ENCODE measurements around the gene ALKBH4. TPM values are rescaled to one million over a fixed set of nuclear protein-coding genes. Genes with fewer than 3 reads are reported as not detected.

The ALKBH4 gene
- total RNA-seq, 2 experiments from 2014 or later = 2.9 to 3.5 TPM

DNA sequence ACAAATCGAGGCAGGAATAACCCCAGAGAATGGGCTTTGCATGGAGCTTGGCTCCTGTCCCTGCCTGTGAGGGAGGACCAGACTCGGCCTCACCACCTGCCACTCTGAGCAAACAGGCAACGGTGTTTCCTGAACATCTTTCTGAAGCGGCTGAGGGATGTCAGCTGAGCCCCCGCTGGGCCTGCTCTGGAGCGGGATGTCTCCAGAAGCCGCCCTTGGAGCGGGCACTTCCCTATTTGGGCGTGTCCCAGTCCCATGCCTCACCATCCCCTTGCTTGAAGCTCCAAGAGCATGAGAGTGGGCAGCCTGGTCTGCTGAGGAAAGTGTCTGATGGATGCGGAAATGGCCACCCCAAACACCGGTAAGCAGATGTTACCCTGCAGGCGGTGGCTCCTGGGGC lies 10.2 kb downstream of the ALKBH4 start:
- intact Hi-C loops (cut with DNase I, micrococcal nuclease) = no loop called here
- Mint-ChIP-seq H3K27ac (no peak overlapping the region), H3K4me3 (no peak overlapping the region), H3K36me3 (ENCODE audit: low read depth) (peaks cover 20% of the 10 kb centered on the region), H3K9me3 (no peaks in the 10 kb centered on the region), H3K27me3 (no peaks in the 10 kb centered on the region), H3K4me1 (ENCODE audit: low read depth) (peaks cover 4% of the 10 kb centered on the region)
- H3K36me3 ChIP-seq (ENCODE audit: insufficient read depth, low read length) = peaks cover 32% of the 10 kb centered on the region
- ChIA-PET CTCF (no interaction called here), POLR2A (interaction anchor here (0.9 to 1.5 kb wide), 2 partner anchors 29 to 59 kb away, joined by 3 read pairs; no protein-coding TSS in a partner anchor)
- H3K27ac ChIP-seq (ENCODE audit: low read depth in 1 of 2, low read length in 2 of 2) = no peak overlapping the region
- TF ChIP-seq CTCF (IDR thresholded peaks at IDR 0.05) = no peak
- H3K4me3 ChIP-seq (ENCODE audit: low read length) = no peak overlapping the region
- DNase-seq = no peak
- no peaks in the 10 kb centered on the region for H3K27me3 ChIP-seq (ENCODE audit: control insufficient read depth in 1 of 2, insufficient read depth in 2 of 2, low read length in 2 of 2)
- H3K4me1 ChIP-seq (ENCODE audit: insufficient read depth, low read length) = peaks cover 5% of the 10 kb centered on the region
- no peaks in the 10 kb centered on the region for H3K9me3 ChIP-seq (ENCODE audit: control insufficient read depth in 1 of 2, insufficient read depth in 1 of 2, low read length in 2 of 2)
- no peak for ATAC-seq (ENCODE audit: poor library complexity)

DNA sequence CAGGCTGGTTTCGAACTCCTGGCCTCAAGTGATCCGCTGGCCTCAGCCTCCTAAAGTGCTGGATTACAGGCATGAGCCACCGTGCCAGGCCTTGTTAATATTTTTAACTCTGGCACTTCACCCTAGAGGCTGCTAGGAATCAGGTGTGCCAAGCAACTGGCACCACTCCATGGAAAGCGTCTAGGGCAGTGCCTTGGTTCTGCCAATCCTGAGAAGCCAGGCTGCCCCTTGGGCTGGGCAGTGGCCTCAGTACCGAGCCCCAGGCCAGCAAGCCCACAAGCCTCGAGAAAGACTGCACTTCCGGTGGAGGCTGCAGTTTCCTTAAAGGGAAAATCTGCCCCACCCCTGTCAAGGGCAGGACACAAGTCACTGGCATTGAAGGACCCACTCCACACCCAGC lies 11.3 kb downstream of the ALKBH4 start:
- no peak for ATAC-seq (ENCODE audit: poor library complexity)

GRCh38 chr7:102452451-102452850 lies 12.2 kb downstream of the ALKBH4 start:
- H3K36me3 Mint-ChIP-seq (ENCODE audit: low read depth) = peaks cover 10% of the 10 kb centered on the region
- DNase-seq (no peak), ATAC-seq (ENCODE audit: poor library complexity) (no peak)
- H3K4me1 Mint-ChIP-seq (ENCODE audit: low read depth) = peaks cover 4% of the 10 kb centered on the region
- H3K36me3 ChIP-seq (ENCODE audit: insufficient read depth, low read length) = peaks cover 24% of the 10 kb centered on the region
- peaks cover 5% of the 10 kb centered on the region for H3K4me1 ChIP-seq (ENCODE audit: insufficient read depth, low read length)
- ChIA-PET POLR2A (no interaction called here), CTCF (interaction anchor here (0.6 to 6.3 kb wide), 2 partner anchors 13 to 39 kb away, joined by 4 to 43 read pairs; no protein-coding TSS in a partner anchor)
- H3K27me3 Mint-ChIP-seq = no peaks in the 10 kb centered on the region
- H3K9me3 Mint-ChIP-seq = no peaks in the 10 kb centered on the region
- intact Hi-C loops (cut with DNase I, micrococcal nuclease) = no loop called here
- no peak overlapping the region for H3K4me3 ChIP-seq (ENCODE audit: low read length)
- no peak overlapping the region for H3K27ac ChIP-seq (ENCODE audit: low read depth in 1 of 2, low read length in 2 of 2)
- no peaks in the 10 kb centered on the region for H3K9me3 ChIP-seq (ENCODE audit: control insufficient read depth in 1 of 2, insufficient read depth in 1 of 2, low read length in 2 of 2)
- no peak for TF ChIP-seq CTCF (IDR thresholded peaks at IDR 0.05)
- H3K27me3 ChIP-seq (ENCODE audit: control insufficient read depth in 1 of 2, insufficient read depth in 2 of 2, low read length in 2 of 2) = no peaks in the 10 kb centered on the region
- no peak overlapping the region for H3K27ac Mint-ChIP-seq
- no peak overlapping the region for H3K4me3 Mint-ChIP-seq

More for the DNA sequence above, 11.3 kb downstream of the ALKBH4 start:
- no peaks in the 10 kb centered on the region for H3K27me3 Mint-ChIP-seq
- no peak for TF ChIP-seq CTCF (IDR thresholded peaks at IDR 0.05)
- no peak overlapping the region for H3K27ac Mint-ChIP-seq
- Histone ChIP-seq H3K27ac (ENCODE audit: low read depth in 1 of 2, low read length in 2 of 2) (no peak overlapping the region), H3K4me3 (ENCODE audit: low read length) (no peak overlapping the region), H3K9me3 (ENCODE audit: control insufficient read depth in 1 of 2, insufficient read depth in 1 of 2, low read length in 2 of 2) (no peaks in the 10 kb centered on the region), H3K4me1 (ENCODE audit: insufficient read depth, low read length) (peaks cover 5% of the 10 kb centered on the region), H3K36me3 (ENCODE audit: insufficient read depth, low read length) (peaks cover 24% of the 10 kb centered on the region), H3K27me3 (ENCODE audit: control insufficient read depth in 1 of 2, insufficient read depth in 2 of 2, low read length in 2 of 2) (no peaks in the 10 kb centered on the region)
- POLR2A ChIA-PET = no interaction called here
- intact Hi-C loops (cut with DNase I, micrococcal nuclease) = no loop called here
- H3K9me3 Mint-ChIP-seq = no peaks in the 10 kb centered on the region
- peaks cover 16% of the 10 kb centered on the region for H3K36me3 Mint-ChIP-seq (ENCODE audit: low read depth)
- peaks cover 4% of the 10 kb centered on the region for H3K4me1 Mint-ChIP-seq (ENCODE audit: low read depth)
- H3K4me3 Mint-ChIP-seq = no peak overlapping the region
- no peak for DNase-seq
- CTCF ChIA-PET = interaction anchor here (6.3 kb wide), 1 partner anchor 40 kb away, joined by 43 read pairs; no protein-coding TSS in a partner anchor

All from CD4-positive, alpha-beta T cell (primary cell).